ENCODE data around the gene KLHL2.

KLHL2 gene

DNA sequence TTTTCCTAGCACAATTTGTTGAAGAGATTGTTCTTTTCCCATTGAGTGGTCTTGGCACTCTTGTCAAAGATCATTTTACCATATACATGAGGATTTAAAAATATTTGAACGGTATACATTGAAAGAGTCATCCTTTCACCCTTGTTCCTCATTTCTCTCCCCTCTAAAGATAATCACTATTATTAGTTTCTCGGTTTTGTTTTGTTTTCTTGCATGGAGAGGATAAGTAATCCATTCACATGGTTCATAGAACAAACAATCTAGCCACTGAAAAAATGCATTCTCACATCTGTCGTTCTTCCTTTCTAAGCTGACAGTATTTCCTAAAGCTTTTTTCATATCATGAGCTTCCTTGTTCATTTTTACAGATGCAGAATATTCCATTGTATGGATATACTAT, 80.9 kb downstream of the KLHL2 start:
- DNase-seq, result no peak

DNA sequence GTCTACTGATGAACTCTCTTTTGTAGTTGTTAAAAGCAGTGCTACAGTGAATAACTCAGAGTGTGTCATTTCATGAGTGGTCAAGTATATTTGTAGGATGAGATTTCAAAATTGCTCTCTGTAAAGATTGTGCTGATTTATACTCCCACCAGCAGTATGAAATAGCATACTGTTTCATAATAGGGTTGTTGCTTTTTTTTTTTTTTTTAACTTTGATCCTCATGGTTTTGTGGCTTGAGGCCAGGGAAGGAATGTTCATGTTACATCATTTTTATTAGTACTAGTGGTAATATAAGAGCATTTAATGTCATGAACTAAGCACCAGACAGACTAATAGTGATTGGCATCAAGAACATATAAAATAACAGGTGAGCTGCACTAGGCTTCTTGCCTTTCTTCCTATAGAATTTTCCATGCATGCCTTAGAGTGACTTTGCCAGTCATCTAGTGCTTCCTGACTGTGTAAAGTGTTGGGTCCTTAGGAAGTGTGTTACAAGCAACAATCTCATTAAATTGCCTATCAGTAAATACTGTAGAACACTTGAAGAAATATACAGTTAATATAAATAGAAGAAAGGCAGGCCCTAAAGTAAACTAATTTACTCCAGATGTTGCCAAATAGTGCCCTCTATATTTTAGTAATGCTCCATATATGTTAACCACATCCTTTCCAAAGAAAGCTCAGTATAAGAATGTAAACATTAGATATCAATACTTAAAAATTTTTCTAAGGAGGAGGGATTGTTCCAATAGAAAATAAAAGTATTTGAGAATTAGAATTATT, 81.5 kb downstream of the KLHL2 start:
- no peak for DNase-seq

DNA sequence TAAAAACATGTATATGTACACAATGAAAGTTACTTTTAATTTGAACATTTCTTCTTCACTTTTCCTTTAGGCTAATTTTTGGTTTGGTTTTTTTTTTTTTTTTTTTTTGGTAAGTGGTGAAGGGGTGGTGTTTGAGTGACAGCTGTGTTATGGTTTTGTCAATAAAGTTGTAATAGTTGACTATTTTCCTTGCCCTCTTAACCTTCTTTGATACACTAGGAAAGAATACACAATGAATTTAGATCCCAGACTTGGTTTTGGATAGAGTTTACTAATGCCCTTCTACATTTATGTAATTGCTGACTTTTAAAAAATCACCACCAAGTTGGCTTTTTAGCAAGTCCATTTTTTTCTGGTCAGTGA, 82.0 kb downstream of the KLHL2 start:
- DNase-seq, result no peak

DNA sequence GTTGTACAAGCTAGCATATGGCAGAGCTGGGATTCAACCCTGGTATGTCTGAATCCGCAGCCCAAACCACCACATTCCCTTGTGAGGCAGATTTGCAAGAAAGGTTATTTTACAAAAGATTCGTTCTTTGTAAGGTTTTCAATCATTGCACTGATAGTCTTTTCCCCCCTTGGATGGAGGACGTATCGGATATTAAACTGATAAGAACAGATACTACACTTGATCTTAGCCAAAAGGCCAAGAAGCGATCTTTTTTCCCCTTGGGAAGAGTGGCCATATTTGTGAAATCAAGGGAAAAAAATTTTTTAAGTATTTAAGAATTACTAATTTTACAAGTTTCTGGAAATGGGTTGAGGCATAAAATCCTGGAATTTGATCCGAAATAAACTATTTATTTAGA, 85.7 kb downstream of the KLHL2 start:
- no peak for DNase-seq

DNA sequence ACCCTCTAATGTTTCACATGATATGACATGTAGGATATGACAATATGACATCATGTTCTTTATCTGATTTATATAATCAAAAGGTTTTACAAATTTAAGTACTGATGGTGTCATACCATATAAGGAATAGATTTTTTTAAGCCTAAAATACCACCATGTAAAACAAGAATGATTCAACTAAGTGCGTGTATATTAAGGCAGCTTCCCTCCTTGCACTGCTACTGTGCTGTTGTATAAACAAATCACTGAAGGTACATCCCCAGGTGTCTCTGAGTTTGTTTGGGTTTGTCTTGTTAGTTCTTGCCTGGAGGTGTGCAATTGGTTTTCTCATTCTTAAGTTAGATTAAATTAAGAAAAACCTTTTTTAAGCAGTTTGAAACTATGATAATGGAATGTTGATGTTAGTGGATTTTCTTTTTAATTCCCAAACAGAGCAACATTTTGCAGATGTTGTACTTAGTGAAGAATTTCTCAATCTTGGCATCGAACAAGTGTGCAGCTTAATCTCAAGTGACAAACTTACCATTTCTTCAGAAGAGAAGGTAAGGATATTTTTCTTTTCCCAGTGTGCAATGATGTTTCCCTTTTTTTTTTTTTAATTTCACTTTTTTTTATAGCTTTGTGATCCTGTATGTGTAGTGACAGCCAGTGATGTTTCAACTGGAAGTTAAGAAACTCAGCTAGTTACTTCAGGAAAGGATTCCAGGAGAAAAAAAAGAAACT, 86.7 kb downstream of the KLHL2 start:
- no peak for DNase-seq

DNA sequence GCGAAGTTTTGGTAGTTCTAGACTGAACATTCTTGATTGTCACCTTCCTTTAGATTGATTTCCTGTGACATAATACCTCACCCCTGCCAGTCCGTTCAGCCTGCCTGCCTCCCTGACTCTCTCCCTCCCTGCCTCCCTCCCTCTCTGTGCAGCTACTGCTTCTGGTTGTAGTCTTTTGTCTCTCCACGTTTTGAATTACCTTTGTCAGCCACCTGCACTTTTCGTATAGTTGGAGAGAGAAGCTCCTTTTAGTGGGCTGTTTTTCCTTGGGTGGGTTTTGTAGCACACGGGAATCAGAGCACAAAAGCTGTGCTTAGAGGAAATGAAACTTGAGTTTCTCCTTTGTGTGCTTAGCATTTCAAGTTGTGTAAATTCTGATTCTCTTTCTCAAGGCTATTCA, 87.5 kb downstream of the KLHL2 start:
- no peak for DNase-seq

DNA sequence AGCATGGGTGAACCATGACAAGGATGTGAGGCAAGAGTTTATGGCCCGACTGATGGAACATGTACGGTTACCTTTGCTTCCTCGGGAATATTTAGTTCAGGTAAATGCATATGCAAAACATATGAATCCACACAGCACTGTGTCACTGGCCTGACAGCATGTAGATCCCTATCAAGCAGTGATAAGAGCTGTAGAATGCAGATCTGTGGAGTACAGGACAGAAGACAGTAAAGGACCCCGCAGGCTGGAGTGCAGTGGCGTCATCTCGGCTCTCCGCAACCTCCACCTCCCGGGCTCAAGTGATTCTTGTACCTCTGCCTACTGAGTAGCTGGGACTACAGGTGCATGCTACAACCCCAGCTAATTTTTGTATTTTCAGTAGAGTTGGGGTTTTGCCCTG, 90.3 kb downstream of the KLHL2 start:
- DNase-seq, result no peak

DNA sequence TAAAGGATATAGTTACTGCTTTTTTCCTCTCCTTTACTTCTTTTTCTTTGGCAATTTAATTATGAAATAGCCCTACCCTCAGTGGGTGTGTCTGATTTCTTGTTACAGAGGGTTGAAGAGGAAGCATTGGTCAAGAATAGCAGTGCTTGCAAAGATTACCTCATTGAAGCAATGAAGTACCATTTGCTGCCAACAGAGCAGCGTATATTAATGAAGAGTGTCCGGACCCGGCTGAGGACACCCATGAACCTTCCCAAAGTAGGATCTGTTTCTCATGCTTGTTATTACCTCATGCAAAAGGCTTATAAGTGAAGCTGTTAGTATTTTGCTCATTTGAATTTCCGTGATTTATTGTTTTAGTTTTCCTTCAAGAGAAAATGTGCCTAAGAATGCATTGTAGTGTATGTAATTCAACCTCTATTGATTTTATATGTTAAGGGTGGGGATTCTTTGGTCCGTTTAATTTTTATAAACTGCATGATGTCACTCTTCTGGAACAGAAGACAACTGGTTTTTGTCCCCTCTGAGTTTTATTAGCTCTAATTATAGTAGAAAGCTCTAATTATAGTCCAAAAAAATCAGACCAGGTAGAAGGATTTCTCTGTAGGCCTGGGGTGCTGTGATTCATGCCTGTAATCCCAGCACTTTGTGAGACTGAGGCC, 92.2 kb downstream of the KLHL2 start:
- DNase-seq, result no peak

DNA sequence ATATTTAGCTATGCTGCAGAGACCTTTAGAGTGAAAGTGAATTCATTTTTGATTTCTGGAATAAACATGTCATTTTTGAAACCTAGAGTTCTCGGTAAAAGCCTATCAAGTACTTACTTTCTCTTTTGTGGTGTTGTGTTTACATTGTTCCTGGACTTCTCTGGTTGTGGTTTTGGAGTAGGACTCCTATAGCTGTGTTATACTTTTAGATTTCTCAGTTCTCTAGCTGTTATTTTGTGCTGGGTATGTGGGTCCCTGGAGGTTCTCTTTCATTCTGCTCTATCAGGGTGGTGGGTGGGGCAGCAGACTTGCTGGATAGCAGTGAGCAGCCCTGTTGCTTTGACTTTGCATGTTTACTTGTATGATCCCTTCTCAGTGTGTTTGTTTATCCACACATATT, 94.5 kb downstream of the KLHL2 start:
- no peak for DNase-seq

DNA sequence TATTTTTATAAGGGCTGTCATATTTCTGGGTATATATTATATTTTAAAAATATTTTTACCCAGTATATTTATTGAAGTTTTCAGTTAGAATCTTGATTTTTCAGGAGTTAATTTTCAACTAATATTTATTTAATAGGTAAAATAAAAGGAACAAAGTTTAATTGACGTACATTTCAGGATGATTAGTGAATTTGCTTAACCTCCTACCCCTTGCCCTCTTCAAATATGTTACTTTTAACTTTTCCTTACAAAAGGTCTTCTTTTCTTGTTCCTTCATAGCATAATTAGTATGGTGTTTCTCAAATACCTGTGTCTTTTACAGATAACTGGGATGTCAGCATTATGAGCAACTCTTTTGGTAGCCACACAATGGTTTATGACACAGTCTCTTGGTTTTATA, 95.3 kb downstream of the KLHL2 start:
- no peak for DNase-seq

DNA sequence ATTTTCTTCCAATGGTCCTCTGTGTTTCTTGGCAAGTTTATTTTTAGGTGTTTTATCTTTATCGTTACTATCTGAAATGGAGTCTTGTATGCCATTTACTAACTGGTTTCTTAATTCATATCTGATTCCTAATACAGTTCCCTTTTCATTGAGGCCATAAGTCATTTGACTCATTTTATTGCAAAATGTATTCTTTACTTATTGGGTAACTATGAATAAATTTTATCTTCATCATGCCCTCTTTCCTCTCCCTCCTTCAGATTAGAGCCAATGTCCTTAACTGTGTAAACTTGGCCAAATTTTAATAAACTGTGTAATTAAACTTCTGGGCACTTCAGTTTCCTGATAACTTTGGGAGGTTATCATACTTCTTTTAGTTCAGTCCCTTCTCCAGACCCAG, 100.8 kb downstream of the KLHL2 start:
- DNase-seq, result no peak

DNA sequence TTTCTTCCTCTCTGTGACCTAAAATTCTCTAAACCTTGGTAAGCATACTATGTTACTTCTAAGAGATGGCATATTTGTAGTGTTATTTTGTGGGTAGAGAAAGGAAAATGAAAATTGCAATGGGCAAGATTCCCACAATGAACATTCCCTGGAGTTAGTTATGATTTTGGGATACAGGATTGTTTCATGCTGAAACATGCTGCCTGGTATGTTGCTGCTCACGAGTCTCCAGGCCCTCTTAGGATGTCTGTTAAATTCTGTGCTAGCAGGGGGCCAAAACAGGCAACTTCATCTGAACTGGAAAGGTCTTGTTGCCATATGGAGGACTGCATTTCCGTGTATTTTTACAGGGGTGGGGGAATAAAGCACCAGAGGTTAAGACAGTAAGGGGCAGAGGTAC, 101.2 kb downstream of the KLHL2 start:
- DNase-seq, result no peak

DNA sequence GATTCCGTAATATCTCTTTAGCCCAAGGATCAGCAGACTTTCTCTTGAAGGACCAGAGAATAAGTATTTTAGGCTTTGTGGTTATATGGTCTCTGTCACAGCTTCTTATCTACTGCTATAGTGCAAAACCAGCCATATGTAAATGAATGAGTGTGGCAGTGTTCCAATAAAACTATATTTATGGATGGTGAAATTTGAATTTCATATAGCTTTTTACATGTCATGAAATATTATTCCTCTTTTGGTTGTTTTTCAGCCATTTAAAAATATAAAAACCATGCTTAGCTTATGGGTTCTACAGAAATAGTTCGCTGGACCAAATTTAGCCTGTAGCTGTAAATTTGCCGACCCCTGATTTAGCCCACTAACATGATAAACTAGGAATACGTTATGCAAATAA, 102.1 kb downstream of the KLHL2 start:
- no peak for DNase-seq

DNA sequence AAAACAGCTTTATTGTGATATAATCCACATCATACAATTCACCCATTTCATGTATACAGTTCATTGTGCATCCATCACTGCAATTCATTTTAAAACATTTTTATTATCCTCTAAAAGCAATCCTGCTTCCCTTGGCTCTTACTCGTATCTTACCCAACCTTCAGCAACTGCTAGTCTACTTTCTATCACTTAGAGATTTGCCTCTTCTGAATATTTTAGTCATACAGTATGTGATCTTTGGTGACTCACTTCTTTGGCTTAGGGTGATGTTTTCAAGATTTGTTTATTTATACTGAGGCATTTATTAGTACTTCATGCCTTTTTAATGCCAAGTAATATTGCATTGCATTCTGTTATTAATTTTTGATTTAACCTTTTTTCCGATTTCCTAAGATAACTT, 105.1 kb downstream of the KLHL2 start:
- no peak for DNase-seq

DNA sequence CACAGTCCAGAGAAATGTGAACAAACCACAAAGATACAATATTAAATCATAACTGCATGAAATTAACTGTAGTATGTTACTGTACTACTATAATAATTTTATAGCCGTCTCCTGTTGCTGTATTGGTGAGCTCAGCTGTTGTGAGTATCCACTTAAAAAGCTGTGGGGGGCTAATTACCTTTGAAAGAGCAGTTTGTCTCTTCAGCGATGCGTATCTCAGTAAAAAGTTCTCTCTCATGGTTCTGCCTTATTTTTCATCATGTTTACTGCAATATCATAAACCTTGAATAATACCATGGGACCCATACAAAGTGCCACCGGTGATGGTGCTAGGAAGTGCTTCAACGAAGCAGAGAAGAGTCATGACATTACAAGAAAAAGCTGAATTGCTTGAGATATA, 111.7 kb downstream of the KLHL2 start:
- DNase-seq, result no peak

DNA sequence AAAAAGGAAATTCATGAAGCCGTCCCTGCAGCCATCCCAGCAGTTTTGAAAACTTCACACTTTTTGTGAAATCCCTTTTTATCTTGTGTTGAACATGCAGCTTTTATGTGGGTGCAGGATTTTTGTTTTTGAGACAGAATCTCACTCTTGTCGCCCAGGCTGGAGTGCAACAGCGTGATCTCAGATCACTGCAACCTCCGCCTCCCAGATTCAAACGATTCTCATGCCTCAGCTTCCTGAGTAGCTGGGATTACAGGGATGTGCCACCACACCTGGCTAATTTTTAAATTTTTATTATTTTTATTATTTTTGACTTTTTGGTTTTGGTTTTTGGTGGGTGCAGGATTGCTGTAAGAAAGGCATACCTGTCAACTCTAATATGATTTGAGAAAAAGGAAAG, 112.1 kb downstream of the KLHL2 start:
- DNase-seq, result peak in 6 of 56 donors; percentile 2 to 48 (median 26)

DNA sequence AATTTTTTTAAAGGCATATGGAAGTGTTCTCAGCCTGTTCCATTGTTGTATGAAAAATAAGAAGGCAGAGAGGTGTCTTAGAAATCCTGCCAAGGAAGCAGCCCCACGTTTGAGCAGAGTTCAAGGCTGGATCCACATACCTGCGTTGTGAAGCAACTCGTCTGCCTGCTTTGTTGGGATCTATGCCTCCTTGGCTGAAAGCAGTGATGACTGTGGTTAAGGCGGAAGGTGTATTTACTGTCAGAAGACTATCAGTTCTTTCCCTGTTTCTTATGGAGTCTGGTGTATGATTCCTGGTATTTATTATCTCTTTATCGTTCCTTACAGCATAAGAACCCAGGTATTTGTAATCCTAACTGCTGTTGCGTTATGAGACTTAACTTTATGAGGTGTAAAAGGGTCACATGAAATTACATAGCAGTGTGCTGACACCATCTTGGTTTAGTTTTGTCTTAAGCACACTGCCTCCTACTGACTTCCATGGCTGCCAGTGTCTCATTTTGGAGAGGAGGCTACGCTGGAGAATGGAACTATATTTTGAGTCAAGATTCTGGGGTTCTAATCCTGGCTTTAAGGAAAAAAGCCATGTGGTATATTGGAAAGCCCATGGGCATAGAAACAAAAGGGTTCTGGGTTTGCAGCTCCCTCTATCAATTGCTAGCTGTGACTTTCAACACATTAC, 117.0 kb downstream of the KLHL2 start:
- DNase-seq, result no peak

DNA sequence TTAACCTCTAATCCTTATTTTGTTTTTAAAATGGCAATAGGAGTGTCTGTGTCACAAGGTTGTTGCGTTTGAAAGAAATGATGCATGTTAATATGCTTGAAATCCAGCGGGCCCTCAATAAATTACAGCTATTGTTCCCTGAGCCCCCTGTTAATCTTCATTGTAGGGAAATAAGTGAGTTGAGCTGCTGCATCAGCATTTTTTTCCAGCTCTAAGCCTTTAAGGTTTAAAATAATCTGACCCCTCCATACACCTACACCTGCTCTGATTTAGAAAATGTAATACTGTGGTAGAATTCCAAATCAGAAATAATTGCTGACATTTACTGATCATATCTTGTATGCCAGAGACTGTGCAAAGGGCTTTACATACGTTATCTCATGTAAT, 117.5 kb downstream of the KLHL2 start:
- no peak for DNase-seq

DNA sequence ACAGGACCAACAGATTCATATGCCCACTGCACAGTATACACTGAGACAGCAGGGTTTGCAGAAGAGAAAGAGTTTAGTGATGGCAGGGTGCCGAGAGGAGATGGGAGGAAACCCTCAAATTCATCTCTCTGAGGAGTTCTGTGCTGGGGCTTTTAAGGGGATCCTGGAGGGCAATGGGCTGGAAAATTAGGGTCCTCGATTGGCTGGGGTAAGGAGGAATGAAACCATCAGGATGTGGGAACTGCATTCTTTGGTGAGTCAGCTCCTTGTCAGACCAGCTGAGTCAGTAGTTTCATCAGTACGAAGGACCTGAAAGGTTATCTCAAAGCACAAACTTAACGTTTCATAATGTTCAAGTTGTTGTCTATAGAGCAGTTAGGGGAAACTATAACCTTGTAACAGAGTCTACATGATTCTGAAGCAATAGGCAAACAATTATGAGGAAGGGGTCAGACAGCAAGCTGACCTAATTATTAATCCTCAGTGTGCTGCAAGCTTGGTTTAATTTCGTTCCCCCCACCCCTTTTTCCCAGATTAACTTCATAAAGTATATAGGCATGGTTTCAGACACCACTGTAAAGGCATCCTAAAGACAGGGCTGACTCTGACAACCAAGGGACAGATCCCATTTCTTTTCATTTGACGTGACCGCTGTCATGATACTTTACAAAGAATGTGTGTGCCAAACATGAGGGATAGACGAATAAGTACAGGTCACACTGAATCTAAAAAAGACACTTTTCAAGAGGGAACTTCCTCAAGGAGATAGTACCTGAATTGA, 118.6 kb downstream of the KLHL2 start:
- no peak for DNase-seq

DNA sequence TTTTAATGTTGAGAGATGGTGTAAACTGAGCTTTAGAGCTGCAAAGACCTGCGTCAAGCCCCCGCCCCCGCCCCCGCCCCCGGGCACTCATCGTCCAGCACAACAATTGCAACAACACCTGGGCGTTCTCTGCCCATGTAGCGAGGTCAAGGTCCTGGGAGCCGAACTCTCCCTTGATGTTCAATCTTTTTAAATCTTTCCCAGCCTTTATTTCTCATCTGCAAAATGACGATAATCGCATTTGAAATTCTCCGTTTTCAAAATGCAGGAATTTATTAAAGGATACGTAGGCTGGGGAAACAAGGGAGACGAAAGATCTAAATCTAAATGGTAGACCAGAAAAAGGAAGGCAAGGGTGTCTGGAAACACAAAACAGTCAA, 119.5 kb downstream of the KLHL2 start:
- peak in 14 of 56 donors; percentile 10 to 50 (median 18) for DNase-seq

All from nucleus accumbens (tissue), 56 donors.